ELF-1 (cell line): Measurements from ENCODE around the gene CLBA1.

ENCODE experiments used
- DNase-seq: peaks from one replicate; pipeline ENCODE4 v3.0.0-alpha.2; 2016; ENCODE audit warnings: low read depth, low spot score

The CLBA1 gene

DNA sequence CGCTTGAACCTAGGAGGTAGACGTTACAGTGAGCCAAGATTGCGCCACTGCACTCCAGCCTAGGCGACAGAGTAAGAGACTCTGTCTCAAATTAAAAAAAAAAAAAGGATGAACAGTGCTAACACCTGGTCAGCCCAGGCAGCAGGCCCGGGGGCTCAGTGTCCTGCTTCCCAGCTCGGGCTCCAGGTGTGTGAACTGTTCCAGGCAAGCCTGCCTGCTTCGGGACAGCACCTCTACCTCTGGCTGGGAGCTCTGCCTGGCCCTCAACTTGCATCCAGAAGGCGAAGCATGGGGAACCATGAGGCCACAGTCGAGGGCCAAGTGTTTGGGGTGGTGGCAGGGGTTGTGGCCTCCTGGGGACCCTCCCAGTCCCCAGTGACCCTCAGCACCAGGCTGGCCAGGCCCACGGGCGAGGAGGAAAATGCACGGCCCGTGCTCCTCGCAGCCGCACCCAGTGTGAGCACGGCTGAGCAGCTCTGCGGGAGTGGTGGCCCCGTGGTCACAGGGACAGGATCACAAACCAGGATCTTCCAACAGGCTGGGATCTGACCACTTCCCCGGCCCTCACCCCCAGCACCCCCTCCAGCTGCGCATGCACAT, 19.8 kb downstream of the CLBA1 start:
- DNase-seq: no peak

DNA sequence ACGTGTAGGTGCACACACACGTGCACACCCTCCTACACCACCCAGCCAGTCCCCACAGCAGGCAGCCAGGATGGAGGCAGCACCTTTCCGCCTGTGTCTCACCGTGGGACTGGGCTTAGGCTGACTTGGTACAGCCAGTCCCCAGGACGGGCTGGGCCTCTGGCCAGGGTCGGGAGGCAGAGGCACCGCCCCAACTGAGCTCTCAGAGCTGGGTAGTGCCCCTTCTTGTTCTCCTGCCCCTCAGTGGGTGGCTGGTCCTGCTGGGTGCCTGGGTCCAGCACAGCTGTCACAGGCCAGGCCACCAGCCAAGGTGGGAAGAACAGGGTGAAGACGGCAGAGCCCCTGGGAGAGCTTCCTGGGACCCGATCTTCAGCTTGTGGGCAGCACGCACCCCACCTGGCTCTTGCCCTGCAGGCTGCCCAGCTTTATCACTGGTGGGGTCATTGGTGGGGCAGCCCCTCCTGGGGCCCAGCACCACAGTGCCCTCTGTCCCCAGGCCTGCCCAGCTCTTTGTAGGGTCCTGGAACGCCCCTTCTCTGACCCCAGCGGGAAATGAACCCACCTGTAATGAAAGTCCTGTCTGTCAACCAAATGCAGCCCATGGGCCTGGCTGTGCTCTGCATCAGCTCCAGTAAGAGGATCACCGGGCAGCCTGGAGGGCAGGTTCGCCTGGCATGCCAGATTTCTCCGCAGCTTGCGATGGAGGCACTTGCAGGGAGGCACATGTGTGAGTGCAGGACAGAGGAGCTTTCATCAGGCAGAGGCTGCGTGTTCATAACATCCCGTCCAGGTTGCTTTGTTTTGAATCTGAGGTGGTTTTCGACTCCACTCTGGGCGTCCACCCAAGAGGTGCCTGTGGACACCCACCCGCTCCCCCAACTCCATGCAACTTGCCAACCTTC, 20.6 kb downstream of the CLBA1 start:
- DNase-seq: no peak

GRCh38 chr14:105006831-105007592, 21.4 kb downstream of the CLBA1 start:
- DNase-seq: no peak

GRCh38 chr14:105007593-105008264, 22.1 kb downstream of the CLBA1 start:
- DNase-seq: no peak

GRCh38 chr14:105010106-105010505, 24.5 kb downstream of the CLBA1 start:
- no peak for DNase-seq

- DNase-seq: peak; percentile 64
These were observed 25.3 kb downstream of the CLBA1 start for GRCh38 chr14:105010891-105011291.

DNA sequence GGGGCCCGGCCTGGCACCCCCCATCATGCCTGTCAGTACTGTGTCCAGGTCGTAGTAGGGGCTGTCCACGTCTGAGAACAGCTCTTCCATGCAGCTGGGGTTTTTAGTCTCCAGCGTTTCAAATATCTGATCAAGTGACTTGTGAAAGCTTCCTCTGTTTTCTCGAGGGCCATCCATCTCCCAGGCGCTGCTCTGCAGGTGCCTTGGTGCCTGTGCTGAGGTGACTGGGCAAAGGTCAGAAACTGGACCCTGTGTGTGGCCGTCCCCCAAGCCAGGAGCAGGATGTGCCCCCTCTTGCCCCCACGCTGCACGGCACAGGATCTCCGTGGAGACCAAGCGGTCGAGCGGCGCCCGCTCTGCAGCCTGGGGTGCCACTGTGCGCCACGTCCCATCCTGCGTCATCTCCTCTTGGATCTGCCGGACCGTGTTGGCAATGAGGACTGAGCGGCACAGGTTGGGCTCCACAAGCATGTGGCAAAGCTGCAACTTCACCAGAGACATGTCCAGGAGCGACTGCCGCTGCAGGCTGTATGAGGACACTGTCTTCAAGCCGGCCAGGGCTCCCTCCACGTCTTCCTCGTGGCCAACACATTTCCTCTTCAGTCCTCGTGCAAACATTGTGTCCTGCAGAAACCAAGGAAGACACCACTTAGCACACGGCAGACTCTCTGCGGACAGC, 25.9 kb downstream of the CLBA1 start:
- no peak for DNase-seq

GRCh38 chr14:105012171-105012985, 26.8 kb downstream of the CLBA1 start:
- DNase-seq: no peak

GRCh38 chr14:105013150-105013785, 27.7 kb downstream of the CLBA1 start:
- no peak for DNase-seq

GRCh38 chr14:105014032-105014431, 28.4 kb downstream of the CLBA1 start:
- no peak for DNase-seq

GRCh38 chr14:105014631-105015030, 29.0 kb downstream of the CLBA1 start:
- no peak for DNase-seq

GRCh38 chr14:105015242-105015641, 29.7 kb downstream of the CLBA1 start:
- no peak for DNase-seq

- no peak for DNase-seq
These were observed 30.3 kb downstream of the CLBA1 start for GRCh38 chr14:105015905-105016304.

DNA sequence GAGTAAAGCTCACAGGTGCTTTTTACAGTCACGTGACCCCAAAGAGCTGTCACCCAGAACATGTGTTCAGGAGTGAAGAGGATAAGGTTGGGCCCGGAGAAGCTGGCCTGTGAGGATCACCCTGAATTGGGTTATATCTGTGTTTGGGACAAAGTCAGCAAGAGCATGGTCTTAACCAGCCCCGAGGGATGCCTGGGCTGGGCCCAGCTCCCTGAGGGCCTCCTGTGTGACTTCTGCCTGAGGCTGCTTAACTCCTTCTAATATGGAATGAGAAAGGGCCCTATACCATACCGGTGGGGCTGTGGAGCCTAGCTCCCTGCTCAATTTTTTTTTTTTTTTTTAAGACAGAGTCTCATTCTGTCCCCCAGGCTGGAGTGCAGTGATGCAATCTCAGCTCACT, 32.8 kb downstream of the CLBA1 start:
- DNase-seq: peak; percentile 29

DNA sequence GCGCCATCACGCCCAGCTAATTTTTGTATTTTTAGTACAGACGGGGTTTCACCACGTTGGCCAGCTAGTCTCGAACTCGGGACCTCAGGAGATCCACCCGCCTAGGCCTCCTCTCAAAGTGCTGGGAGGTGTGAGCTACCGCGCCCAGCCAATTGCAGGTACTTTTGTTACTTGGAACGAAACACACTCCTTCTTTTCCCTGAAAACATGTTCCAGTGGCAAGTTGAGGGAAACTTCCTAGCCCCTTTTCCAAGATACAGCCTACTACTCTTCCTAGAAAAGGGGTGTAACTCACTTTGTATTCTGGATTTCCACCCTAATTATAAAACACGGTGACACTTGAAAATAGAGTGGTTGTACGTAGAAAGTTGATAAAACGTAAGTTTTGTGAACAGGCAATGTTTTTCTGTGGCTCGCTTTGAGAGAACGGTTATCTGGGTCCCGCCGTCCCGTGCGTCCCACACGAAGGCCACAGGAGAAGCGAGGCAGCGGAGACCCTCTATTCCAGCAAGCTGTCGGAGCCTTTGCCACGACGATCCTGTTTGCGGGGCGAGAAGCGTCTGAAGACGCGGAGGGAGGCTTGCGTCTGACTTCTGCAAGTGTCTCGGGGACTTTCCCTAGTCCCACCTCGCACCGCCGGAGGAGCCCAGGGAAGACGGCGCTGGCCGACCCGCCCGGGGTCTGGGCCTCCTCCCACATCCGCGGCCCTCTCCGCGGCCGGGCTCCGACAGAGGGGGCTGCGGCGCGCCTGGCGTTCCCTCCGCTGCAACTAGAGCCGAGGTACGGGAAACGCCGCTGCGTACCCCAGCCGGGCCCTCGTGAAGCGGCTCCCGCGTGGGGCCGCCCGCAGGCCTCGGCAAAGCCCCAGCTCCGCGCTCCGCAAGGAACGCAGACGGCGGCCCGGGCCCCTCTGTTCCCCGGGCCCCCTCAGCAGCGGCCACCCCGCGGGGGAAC, 34.5 kb downstream of the CLBA1 start:
- DNase-seq: peak; percentile 58

DNA sequence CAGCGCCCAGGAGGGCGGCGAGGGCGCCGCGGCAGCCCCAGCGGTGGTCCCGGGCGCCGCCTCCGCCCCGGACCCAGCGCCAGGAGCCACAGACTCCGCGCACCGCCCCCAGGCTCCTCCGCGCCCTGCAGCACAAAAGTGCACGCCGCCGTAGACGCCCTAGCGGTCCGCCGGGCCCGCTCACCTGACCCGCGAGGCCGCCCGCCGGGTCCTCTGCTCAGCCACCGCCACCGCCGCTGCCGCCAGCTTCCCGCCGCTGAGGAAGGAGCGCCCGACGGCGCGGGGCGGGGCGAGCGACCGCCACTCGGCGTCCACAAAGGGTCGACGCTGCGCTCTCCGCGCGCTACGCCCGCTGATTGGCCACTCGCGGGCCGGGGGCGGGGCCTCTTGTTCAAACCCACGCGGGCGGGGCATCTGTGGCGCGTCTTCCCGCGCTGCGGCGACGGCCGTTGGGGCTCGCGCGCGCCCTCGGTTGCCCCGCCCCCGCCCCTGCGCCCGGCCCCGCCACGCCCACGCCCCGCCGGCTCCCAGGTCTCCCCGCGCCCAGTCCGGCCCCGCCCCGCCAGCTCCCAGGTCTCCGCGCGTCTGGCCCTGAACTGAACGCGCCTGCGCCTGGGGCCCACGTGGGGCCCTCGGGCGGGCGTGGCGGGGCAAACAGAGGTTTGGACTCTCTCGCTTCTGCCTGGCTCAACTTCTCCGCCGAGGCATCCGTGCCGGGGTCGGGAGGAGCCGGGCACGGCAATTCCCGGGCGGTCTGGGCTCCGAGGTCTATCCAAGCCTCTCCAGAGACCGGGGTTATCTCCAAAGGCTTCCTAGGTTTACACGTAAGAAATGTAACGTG, 35.4 kb downstream of the CLBA1 start, which contains the start of gene CDCA4:
Gene CDCA4, minus strand, starts transcription at position 269 of the 841 bp plus-strand sequence. CDS start 9,154 bp downstream, outside the sequence.
- peak; percentile 96 for DNase-seq

DNA sequence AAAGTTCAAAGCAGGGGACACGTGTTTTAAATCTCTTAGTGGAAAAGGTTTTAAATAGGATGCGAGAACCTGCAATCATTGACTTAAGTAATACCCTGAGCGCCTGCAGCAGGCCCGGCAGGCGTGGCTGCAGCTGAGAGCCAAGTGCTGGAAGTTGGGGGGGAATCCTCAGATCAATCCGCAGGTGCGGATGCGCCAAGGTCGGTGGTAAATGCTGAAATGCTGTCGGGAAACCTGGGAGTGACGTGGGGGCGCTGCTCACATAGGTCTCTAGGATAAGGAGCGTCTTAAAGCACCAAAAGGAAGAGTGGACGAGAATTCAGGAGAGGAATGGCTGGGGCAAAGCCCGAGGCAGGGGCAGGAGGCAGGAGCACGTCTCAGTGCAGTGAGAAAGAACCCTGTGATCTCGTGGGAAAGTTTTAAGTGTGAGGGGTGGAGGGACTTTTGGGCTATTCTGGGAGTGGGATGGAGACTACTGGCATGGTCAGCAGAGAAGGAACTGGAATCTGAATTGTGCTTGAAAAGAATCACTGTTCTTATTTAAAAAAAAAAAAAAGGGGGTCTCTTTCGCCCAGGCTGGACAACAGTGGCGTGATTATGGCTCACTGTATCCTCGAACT, 36.2 kb downstream of the CLBA1 start:
- DNase-seq: peak; percentile 80
